Suppressor macrophage treated with lipopolysaccharide for 4 hours (primary cell): ENCODE measurements around the gene C16orf96.
"Not testable (repeated sequence)": the region's sequence is repeated elsewhere in the genome, so short reads cannot be mapped to it uniquely, and the experiment has no call there.

Experiments
- DNase-seq: peaks from one replicate; pipeline ENCODE4 v3.0.0-alpha.2; 2020

C16orf96 gene

GRCh38 chr16:4570086-4570485 is 13.9 kb downstream of the C16orf96 start:
- DNase-seq, result peak; percentile 9

- no peak for DNase-seq
Observed at GRCh38 chr16:4570688-4571321, 14.7 kb downstream of the C16orf96 start.

DNA sequence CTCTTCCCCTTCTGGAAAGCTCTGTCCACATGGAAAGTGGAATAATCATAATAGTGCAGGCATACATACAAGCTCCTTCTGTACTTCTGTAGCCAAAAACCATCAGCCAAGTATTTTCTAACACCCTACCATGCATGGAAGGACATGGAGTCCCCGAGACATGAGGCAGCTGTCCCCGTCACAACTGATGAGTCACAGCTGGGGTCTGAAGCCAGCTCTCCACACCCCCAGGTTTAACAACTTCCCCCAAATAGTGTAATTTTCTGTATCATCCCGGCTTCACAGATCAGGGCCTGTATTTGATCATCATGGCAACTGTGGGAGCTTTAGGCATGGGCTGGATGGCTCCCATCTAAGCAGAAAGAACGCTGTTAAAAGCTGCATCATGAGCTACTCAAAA is 16.6 kb downstream of the C16orf96 start:
- peak; percentile 49 for DNase-seq

DNA sequence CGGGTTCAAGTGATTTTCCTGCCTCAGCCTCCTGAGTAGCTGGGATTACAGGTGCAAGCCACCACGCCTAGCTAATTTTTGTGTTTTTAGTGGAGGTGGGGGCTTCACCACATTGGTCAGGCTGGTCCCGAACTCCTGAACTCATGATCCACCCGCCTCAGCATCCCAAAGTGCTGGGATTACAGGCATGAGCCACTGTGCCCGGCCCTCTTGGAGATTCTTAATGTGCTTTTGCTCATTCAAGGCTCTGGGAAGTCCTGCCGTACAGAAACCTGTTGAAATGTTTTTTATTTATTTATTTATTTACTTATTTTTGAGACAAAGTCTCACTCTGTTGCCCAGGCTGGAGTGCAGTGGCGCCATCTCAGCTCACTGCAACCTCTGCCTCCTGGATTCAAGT is 17.8 kb downstream of the C16orf96 start:
- not testable (repeated sequence) for DNase-seq

- DNase-seq, result no peak
Observed at GRCh38 chr16:4574919-4575705, 19.0 kb downstream of the C16orf96 start.

DNA sequence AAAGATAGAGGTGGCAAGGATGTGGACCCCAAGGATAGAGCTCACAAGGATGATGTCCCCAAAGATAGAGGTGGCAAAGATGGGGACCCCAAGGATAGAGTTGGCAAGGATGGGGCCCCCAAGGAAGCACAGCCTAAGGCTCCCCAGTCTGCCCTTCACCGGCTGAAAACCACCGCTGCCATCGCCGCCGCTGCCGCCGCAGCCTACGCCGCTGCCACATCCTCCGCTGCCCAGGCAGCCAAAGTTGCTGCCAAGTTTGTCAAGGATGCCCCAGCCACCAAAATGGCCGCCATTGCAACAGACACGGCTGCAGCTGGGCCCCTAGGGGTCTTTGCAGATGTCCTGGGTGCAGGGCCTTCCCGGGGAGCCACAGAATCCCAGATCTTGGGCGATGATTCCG is 19.9 kb downstream of the C16orf96 start:
- DNase-seq, result no peak

DNA sequence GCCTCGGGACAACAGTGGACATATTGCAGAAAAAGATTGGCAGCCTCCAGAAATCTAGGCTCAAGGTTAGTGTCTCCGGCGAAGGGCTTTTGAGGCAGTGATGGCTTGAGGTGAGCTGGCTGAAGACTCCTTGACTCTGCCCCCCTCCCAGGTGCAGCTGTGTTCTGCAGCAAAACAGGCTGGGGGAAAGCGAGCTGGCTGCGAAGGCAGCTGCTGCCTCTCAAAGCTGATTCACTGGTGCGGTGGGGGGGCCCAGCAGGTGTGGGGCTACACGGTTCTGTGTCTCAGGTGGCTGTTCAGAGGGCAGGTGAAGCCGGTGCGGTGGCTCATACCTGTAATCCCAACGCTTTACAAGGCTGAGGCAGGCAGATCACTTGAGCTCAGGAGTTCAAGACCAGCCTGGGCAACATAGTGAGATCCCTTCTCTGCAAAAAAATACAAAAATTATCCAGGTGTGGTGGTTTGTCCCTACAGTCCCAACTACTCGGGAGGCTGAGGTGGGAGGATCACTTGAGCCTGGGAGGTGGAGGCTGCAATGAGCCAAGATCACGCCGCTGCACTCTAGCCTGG is 22.9 kb downstream of the C16orf96 start:
- DNase-seq, result no peak

DNA sequence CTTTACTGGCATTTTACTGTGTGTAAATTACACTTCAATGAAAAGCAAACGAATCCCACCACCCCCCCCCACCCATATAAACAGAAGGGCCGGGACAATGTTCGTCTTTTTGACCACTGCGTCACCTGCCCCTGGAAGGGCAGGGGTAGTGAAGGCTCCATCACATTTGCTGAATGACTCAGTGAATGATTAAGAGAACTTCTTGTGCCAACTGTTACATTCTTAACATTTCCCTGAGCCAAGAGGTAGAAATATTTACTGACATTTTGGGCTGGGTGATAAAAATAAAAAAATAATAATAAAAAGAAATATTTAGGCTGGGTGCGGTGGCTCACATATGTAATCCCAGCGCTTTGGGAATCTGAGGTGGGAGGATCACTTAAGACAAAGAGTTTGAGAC is 24.1 kb downstream of the C16orf96 start:
- DNase-seq, result no peak

- DNase-seq, result peak; percentile 45
Observed at GRCh38 chr16:4583906-4584305, 27.8 kb downstream of the C16orf96 start.

DNA sequence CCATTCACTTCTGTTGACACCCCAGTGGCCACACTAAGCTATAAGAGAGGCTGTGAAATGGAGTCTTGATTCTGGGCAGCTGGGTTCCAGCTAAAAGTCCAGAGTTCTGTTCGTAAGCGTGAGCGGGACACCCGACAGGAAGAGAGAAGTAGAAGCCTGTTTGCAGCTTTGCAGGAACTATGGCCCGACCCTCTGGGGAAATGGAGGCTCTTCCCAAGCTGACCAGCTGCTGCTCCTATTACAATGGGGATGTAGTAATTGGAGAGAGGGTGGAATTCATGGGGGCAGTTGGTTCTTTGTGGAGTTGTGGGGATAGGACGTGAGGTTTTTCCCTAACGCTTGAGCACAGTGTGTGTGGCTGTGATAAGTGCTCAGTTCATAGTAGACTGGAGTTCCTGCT is 30.2 kb downstream of the C16orf96 start:
- no peak for DNase-seq

DNA sequence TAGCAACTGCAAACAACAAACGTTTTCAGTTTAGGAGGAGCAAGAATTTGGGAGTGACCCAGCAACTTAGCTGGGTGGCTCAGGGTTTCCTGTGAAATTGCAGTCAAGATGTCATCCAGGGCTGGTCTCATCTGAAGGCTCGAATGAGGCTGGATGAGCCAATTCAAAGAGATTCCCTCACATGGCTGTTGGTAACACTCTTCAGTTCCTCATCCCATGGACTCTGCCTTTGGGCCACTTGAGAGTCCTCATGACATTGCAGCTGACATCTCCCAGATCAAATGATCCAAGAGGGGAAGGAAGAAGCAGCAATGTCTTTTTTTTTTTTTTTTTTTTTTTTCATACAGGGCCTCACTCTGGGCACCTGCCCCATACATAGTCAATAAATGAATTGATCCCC is 32.2 kb downstream of the C16orf96 start:
- DNase-seq, result peak; percentile 36

DNA sequence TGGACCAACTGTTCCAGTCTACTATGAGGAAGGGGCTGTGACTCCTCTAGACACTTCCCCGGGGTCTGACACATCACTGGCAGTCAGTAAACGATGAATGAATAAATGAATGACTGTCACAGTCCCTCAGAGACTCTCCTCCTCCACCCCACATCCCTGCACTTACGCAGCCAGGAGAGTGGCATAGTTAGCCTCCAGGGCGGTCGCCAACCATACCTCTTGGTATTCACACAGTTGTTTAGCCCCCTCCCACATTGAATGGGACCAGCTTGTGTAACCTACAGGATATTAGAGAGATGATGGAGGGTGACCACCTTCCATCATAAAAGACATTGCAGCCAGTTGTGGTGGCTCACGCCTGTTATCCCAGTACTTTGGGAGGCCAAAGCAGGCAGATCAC is 32.8 kb downstream of the C16orf96 start:
- no peak for DNase-seq

- DNase-seq, result no peak
Observed at GRCh38 chr16:4591191-4591590, 35.1 kb downstream of the C16orf96 start.

- DNase-seq, result no peak
Observed at GRCh38 chr16:4591706-4592470, 35.7 kb downstream of the C16orf96 start.

DNA sequence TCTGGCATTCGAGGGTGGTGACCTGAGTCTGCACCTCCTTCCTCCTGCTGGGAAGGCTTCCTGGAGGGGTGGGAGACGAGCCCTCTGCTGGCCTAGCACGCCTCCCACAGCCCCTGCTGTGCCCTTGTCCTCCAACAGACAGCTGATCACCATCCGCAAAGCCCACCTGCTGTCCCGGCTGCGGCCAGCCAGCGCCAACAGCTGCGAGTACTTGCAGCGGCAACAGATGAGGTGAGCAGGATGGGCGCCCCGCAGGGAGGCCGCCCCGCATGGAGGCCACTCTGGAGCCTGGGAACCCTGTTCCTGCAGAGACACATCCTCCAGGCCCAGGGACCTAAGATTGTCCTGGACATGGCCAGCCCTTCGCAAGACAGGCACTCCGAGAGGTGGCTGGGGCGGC is 36.9 kb downstream of the C16orf96 start:
- DNase-seq, result no peak

GRCh38 chr16:4594433-4595410 is 38.6 kb downstream of the C16orf96 start:
- DNase-seq, result no peak

GRCh38 chr16:4597174-4597573 is 41.0 kb downstream of the C16orf96 start:
- DNase-seq, result no peak

GRCh38 chr16:4599037-4599436 is 42.9 kb downstream of the C16orf96 start:
- DNase-seq, result no peak

GRCh38 chr16:4599545-4599944 is 43.4 kb downstream of the C16orf96 start:
- DNase-seq, result no peak

GRCh38 chr16:4601036-4601863 is 45.1 kb downstream of the C16orf96 start:
- no peak for DNase-seq

DNA sequence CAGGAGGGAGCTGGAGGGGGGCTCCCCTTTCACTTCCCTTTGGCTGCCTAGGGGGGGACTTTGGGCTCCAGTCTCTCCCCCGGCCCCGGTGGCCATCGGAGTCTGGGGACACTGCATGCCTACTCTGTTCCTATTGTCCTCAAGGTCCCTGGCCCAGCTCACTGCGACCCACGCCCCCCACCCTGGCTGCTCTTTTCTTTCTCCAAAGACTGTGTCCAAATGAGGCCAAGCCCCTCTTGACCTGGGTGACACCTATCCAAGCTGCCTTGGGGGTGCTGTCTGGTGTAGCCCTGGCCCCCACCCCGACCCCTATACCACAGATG is 45.7 kb downstream of the C16orf96 start:
- DNase-seq, result no peak

GRCh38 chr16:4602331-4602730 is 46.2 kb downstream of the C16orf96 start:
- no peak for DNase-seq
